GM23338 (cell line): Measurements from ENCODE around the gene RHBDD1. TPM values are rescaled to one million over a fixed set of nuclear protein-coding genes. Genes with fewer than 3 reads are reported as not detected.

Experiments
- ATAC-seq: fragments of 200-7000 bp; cut with Tn5 transposase; 3 replicates; pipeline ENCODE4 v1.9.1; 2020
- DNase-seq: peaks from one replicate; pipeline ENCODE4 v3.0.0-alpha.2; 2015; ENCODE audit warnings: low spot score
- H2AFZ ChIP-seq: fragments of 200-600 bp; sonication (generic); 2 replicates; pipeline ENCODE4 v1.8.0; 2016; ENCODE audit warnings: antibody characterized with exemption, mild to moderate bottlenecking, moderate library complexity
- H3F3A ChIP-seq: fragments of 200-600 bp; sonication (generic); replicated peaks from 2 replicates; pipeline ENCODE4 v1.8.0; 2017; ENCODE audit warnings: antibody characterized with exemption, mixed run types, low read depth
- H3K27ac ChIP-seq: fragments of 200-600 bp; sonication (generic); 2 replicates; pipeline ENCODE4 v1.6.1; 2016; ENCODE audit warnings: low read depth
- H3K27me3 ChIP-seq: fragments of 200-600 bp; sonication (generic); 2 replicates; pipeline ENCODE4 v1.8.0; 2016; ENCODE audit warnings: mild to moderate bottlenecking, mixed run types, moderate library complexity; ENCODE audit not compliant: insufficient read depth
- H3K36me3 ChIP-seq: fragments of 200-600 bp; sonication (generic); 2 replicates; pipeline ENCODE4 v1.8.0; 2016; ENCODE audit warnings: mild to moderate bottlenecking; ENCODE audit not compliant: insufficient read depth
- H3K4me1 ChIP-seq: fragments of 200-600 bp; sonication (generic); 2 replicates; pipeline ENCODE4 v1.8.0; 2016; ENCODE audit warnings: mild to moderate bottlenecking, moderate library complexity; ENCODE audit not compliant: insufficient read depth
- H3K4me2 ChIP-seq: fragments of 200-600 bp; sonication (generic); 2 replicates; pipeline ENCODE4 v1.7.1; 2017; ENCODE audit warnings: mixed run types
- H3K4me3 ChIP-seq: fragments of 200-600 bp; sonication (generic); 2 replicates; pipeline ENCODE4 v1.6.1; 2016; ENCODE audit warnings: mixed run types
- H3K79me2 ChIP-seq: fragments of 200-600 bp; sonication (generic); replicated peaks from 2 replicates; pipeline ENCODE4 v1.8.0; 2017; ENCODE audit warnings: mild to moderate bottlenecking; ENCODE audit not compliant: insufficient read depth
- H3K9me2 ChIP-seq: fragments of 200-600 bp; sonication (generic); 2 replicates; pipeline ENCODE4 v1.8.0; 2017; ENCODE audit not compliant: insufficient read depth
- H4K20me1 ChIP-seq: fragments of 200-600 bp; sonication (generic); replicated peaks from 2 replicates; pipeline ENCODE4 v1.8.0; 2017; ENCODE audit warnings: mild to moderate bottlenecking; ENCODE audit not compliant: insufficient read depth
- H3K27ac Mint-ChIP-seq: 2 replicates; pipeline ENCODE4 v1.8.0; 2020; ENCODE audit warnings: inconsistent platforms, mild to moderate bottlenecking, moderate library complexity, mixed read lengths
- H3K27me3 Mint-ChIP-seq: 3 replicates; pipeline ENCODE4 v1.8.0; 2022; ENCODE audit warnings: low read depth, mild to moderate bottlenecking, moderate library complexity, mixed read lengths, inconsistent platforms; ENCODE audit not compliant: insufficient read depth, poor library complexity
- H3K36me3 Mint-ChIP-seq: 3 replicates; pipeline ENCODE4 v1.8.0; 2021; ENCODE audit warnings: low read depth, mild to moderate bottlenecking, inconsistent platforms, moderate library complexity, mixed read lengths
- H3K4me1 Mint-ChIP-seq: 3 replicates; pipeline ENCODE4 v1.8.0; 2020; ENCODE audit warnings: mild to moderate bottlenecking, inconsistent platforms, mixed read lengths
- H3K4me3 Mint-ChIP-seq: 3 replicates; pipeline ENCODE4 v1.8.0; 2021; ENCODE audit warnings: moderate library complexity, mild to moderate bottlenecking, inconsistent platforms, mixed read lengths
- H3K9me3 Mint-ChIP-seq: 3 replicates; pipeline ENCODE4 v1.8.0; 2020; ENCODE audit warnings: moderate library complexity, mild to moderate bottlenecking, inconsistent platforms, mixed read lengths
- CREB1 ChIP-seq: fragments of 250-450 bp; sonication (Bioruptor Pico); IDR thresholded peaks from 2 replicates; pipeline ENCODE4 v1.5.0; 2020; ENCODE audit warnings: low read depth, mild to moderate bottlenecking, moderate library complexity
- CTCF ChIP-seq, 2 experiments: fragments of 200-600 bp in 1 of 2; sonication (generic) in 1 of 2; conservative IDR thresholded peaks; 2 replicates each; pipeline versions ENCODE4 v1.5.1 to v1.6.1; 2016 to 2017; ENCODE audit warnings: antibody characterized with exemption in 2 of 2, low read depth in 2 of 2, mild to moderate bottlenecking in 2 of 2, moderate library complexity in 1 of 2
- ETS1 ChIP-seq: IDR thresholded peaks from 2 replicates; pipeline ENCODE4 v1.6.1; 2016; ENCODE audit warnings: antibody characterized with exemption
- EZH2phosphoT487 ChIP-seq: fragments of 200-600 bp; sonication (generic); IDR thresholded peaks from one replicate; pipeline ENCODE4 v1.8.1; 2018; ENCODE audit warnings: antibody characterized with exemption; ENCODE audit not compliant: unreplicated experiment
- JUNB ChIP-seq: IDR thresholded peaks from one replicate; pipeline ENCODE4 v1.6.1; 2016; ENCODE audit warnings: antibody characterized with exemption; ENCODE audit not compliant: unreplicated experiment
- NANOG ChIP-seq: IDR thresholded peaks from 2 replicates; pipeline ENCODE4 v1.6.1; 2016; ENCODE audit warnings: antibody characterized with exemption, borderline replicate concordance
- POLR2AphosphoS5 ChIP-seq: IDR thresholded peaks from 2 replicates; pipeline ENCODE4 v1.6.1; 2016; ENCODE audit warnings: antibody characterized with exemption, low read depth
- STAT1 ChIP-seq: IDR thresholded peaks from one replicate; pipeline ENCODE4 v1.6.1; 2016; ENCODE audit warnings: antibody characterized with exemption; ENCODE audit not compliant: unreplicated experiment
- ZNF114 ChIP-seq: fragments of 250-450 bp; sonication (Bioruptor Pico); IDR thresholded peaks from 2 replicates; pipeline ENCODE4 v1.5.0; 2020; ENCODE audit warnings: mild to moderate bottlenecking, moderate library complexity
- ZNF331 ChIP-seq: fragments of 250-450 bp; sonication (Bioruptor Pico); IDR thresholded peaks from 2 replicates; pipeline ENCODE4 v1.5.0; 2020; ENCODE audit warnings: low read depth, mild to moderate bottlenecking, moderate library complexity
- ZNF462 ChIP-seq: fragments of 250-450 bp; sonication (Bioruptor Pico); IDR thresholded peaks from 2 replicates; pipeline ENCODE4 v1.5.0; 2020; ENCODE audit warnings: mild to moderate bottlenecking, moderate library complexity
- polyA plus RNA-seq: library from polyadenylated mRNA; unstranded; fragments of >200 nt; fragmentation: Nextera tagmentation; extraction: Ambion mirVana; gene quantifications from 2 replicates; pipeline ENCODE4 v1.2.1, GENCODE V29; 2016
- total RNA-seq: library from RNA; depleted of rRNA; stranded (reverse); fragments of >200 nt; shearing (Covaris generic); gene quantifications from 2 replicates; pipeline ENCODE4 v1.2.3, GENCODE V29; 2014
- TF ChIP-seq, protein P1 (sequence below): IDR thresholded peaks from one replicate; pipeline ENCODE4 v1.6.1; 2018; ENCODE audit warnings: antibody characterized with exemption; ENCODE audit not compliant: unreplicated experiment

Gene RHBDD1
- total and polyA plus RNA-seq, 2 experiments from 2014 or later: 7.3 to 13.0 TPM

- H3K27ac ChIP-seq: no peak overlapping the region
- ATAC-seq (no peak), DNase-seq (no peak)
- H3K4me1 ChIP-seq: peaks cover 31% of the 10 kb centered on the region
- no peak overlapping the region for H3K4me3 ChIP-seq
- no peak overlapping the region for H2AFZ ChIP-seq
- H3K27me3 Mint-ChIP-seq: peaks cover 6% of the 10 kb centered on the region
- TF ChIP-seq NANOG (no peak), STAT1 (no peak), ZNF462 (CRISPR knock-in tag) (no peak), CTCF (conservative IDR thresholded peaks at IDR 0.05; ENCODE audit: low read depth in 2 of 2) (no peak), CREB1 (CRISPR knock-in tag) (no peak), POLR2AphosphoS5 (no peak), JUNB (no peak), ETS1 (no peak), EZH2phosphoT487 (no peak), ZNF114 (CRISPR knock-in tag) (no peak), ZNF331 (CRISPR knock-in tag) (no peak)
- TF ChIP-seq, protein P1, sequence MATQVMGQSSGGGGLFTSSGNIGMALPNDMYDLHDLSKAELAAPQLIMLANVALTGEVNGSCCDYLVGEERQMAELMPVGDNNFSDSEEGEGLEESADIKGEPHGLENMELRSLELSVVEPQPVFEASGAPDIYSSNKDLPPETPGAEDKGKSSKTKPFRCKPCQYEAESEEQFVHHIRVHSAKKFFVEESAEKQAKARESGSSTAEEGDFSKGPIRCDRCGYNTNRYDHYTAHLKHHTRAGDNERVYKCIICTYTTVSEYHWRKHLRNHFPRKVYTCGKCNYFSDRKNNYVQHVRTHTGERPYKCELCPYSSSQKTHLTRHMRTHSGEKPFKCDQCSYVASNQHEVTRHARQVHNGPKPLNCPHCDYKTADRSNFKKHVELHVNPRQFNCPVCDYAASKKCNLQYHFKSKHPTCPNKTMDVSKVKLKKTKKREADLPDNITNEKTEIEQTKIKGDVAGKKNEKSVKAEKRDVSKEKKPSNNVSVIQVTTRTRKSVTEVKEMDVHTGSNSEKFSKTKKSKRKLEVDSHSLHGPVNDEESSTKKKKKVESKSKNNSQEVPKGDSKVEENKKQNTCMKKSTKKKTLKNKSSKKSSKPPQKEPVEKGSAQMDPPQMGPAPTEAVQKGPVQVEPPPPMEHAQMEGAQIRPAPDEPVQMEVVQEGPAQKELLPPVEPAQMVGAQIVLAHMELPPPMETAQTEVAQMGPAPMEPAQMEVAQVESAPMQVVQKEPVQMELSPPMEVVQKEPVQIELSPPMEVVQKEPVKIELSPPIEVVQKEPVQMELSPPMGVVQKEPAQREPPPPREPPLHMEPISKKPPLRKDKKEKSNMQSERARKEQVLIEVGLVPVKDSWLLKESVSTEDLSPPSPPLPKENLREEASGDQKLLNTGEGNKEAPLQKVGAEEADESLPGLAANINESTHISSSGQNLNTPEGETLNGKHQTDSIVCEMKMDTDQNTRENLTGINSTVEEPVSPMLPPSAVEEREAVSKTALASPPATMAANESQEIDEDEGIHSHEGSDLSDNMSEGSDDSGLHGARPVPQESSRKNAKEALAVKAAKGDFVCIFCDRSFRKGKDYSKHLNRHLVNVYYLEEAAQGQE: no peak
- H3K36me3 Mint-ChIP-seq: peaks cover 29% of the 10 kb centered on the region; the same call in 2 of the 3 replicates
- H3K79me2 ChIP-seq: peaks cover 81% of the 10 kb centered on the region
- H3K9me2 ChIP-seq: no peaks in the 10 kb centered on the region
- H3K4me3 Mint-ChIP-seq: no peak overlapping the region
- H3K36me3 ChIP-seq: peaks cover 4% of the 10 kb centered on the region; the same call in 1 of the 2 replicates
- peaks cover 5% of the 10 kb centered on the region; the same call in 1 of the 2 replicates for H3F3A ChIP-seq
- H3K4me2 ChIP-seq: no peak overlapping the region
- H3K4me1 Mint-ChIP-seq: peaks cover 28% of the 10 kb centered on the region
- H4K20me1 ChIP-seq: 0 out of 2 replicates have a peak, but pooled peaks cover 4% of the 10 kb centered on the region
- peaks cover 3% of the 10 kb centered on the region; the same call in 1 of the 3 replicates for H3K9me3 Mint-ChIP-seq
- H3K27ac Mint-ChIP-seq: no peak overlapping the region
- H3K27me3 ChIP-seq: no peaks in the 10 kb centered on the region
Observed at GRCh38 chr2:226788064-226788463, 47.8 kb upstream of the RHBDD1 start.
